CD14-positive monocyte (primary cell): ENCODE data around the gene HSPA5. TPM values are rescaled to one million over a fixed set of nuclear protein-coding genes. Genes with fewer than 3 reads are reported as not detected.
"Not testable (repeated sequence)": the region's sequence is repeated elsewhere in the genome, so short reads cannot be mapped to it uniquely, and the experiment has no call there.

Experiments used
- DNase-seq, 3 donors: peaks; one replicate each; pipeline ENCODE4 v3.0.0-alpha.2; 2011 to 2022
- H2AFZ ChIP-seq: 2 replicates; pipeline ENCODE4 v1.6.0; 2012; ENCODE audit warnings: mild to moderate bottlenecking, low read depth, low read length, inconsistent platforms; ENCODE audit not compliant: insufficient read depth, poor library complexity, severe bottlenecking
- H3K27ac ChIP-seq, 2 donors: 1 replicate in 1 of 2; 2 replicates in 1 of 2; pipeline ENCODE4 v1.5.1; 2012 to 2013; ENCODE audit warnings: low read length in 2 of 2, control low read depth in 1 of 2, inconsistent platforms in 1 of 2, low read depth in 1 of 2, mild to moderate bottlenecking in 1 of 2
- H3K27me3 ChIP-seq, 2 donors: one replicate each; pipeline versions ENCODE4 v1.6.0 to v1.6.1; 2011 to 2013; ENCODE audit warnings: low read length in 2 of 2; ENCODE audit not compliant: control insufficient read depth in 2 of 2, insufficient read depth in 2 of 2
- H3K36me3 ChIP-seq, 2 donors: replicated peaks in 1 of 2; 1 replicate in 1 of 2; 2 replicates in 1 of 2; pipeline versions ENCODE4 v1.5.1 to v1.6.1; 2012 to 2013; ENCODE audit warnings: low read length in 2 of 2, control low read depth in 1 of 2, inconsistent platforms in 1 of 2, mild to moderate bottlenecking in 1 of 2; ENCODE audit not compliant: insufficient read depth in 2 of 2, control insufficient read depth in 1 of 2
- H3K4me1 ChIP-seq, 2 donors: 1 replicate in 1 of 2; 2 replicates in 1 of 2; pipeline versions ENCODE4 v1.5.1 to v1.6.1; 2012 to 2013; ENCODE audit warnings: low read length in 2 of 2, control low read depth in 1 of 2, inconsistent platforms in 1 of 2, mild to moderate bottlenecking in 1 of 2, moderate library complexity in 1 of 2; ENCODE audit not compliant: insufficient read depth in 2 of 2, control insufficient read depth in 1 of 2
- H3K4me2 ChIP-seq: replicated peaks from 2 replicates; pipeline ENCODE3; 2012; ENCODE audit warnings: low read length, moderate library complexity, mild to moderate bottlenecking; ENCODE audit not compliant: poor library complexity, severe bottlenecking; ENCODE audit errors: extremely low read depth
- H3K4me3 ChIP-seq, 3 experiments: fragments of 200-600 bp in 1 of 3; sonication (generic) in 1 of 3; replicated peaks in 1 of 3; 1 replicate in 2 of 3; 2 replicates in 1 of 3; pipeline ENCODE4 v1.5.1; 2011 to 2013; ENCODE audit warnings: low read length in 3 of 3, mild to moderate bottlenecking in 3 of 3, control low read depth in 2 of 3, low read depth in 2 of 3, inconsistent platforms in 1 of 3, moderate library complexity in 1 of 3
- H3K79me2 ChIP-seq: 2 replicates; pipeline ENCODE4 v1.6.0; 2012; ENCODE audit warnings: mild to moderate bottlenecking, control low read depth, inconsistent platforms, low read length, moderate library complexity; ENCODE audit not compliant: insufficient read depth
- H3K9ac ChIP-seq: 2 replicates; pipeline ENCODE4 v1.6.0; 2017; ENCODE audit warnings: low read length, mild to moderate bottlenecking; ENCODE audit not compliant: insufficient read depth, poor library complexity, severe bottlenecking
- H3K9me3 ChIP-seq, 2 donors: replicated peaks in 1 of 2; 1 replicate in 1 of 2; 2 replicates in 1 of 2; pipeline versions ENCODE4 v1.5.1 to v1.6.1; 2012 to 2013; ENCODE audit warnings: low read length in 2 of 2, control low read depth in 1 of 2; ENCODE audit not compliant: control insufficient read depth in 1 of 2, insufficient read depth in 1 of 2
- H4K20me1 ChIP-seq: 2 replicates; pipeline ENCODE4 v1.6.0; 2012; ENCODE audit warnings: mild to moderate bottlenecking, low read length, control low read depth, moderate library complexity; ENCODE audit not compliant: insufficient read depth
- H3K27ac Mint-ChIP-seq, 7 donors: one replicate each; pipeline ENCODE4 v1.8.0; 2020; ENCODE audit warnings: mild to moderate bottlenecking in 7 of 7, mixed read lengths in 7 of 7, moderate library complexity in 6 of 7, inconsistent platforms in 2 of 7
- H3K27me3 Mint-ChIP-seq, 3 donors: one replicate each; pipeline ENCODE4 v1.8.0; 2021 to 2022; ENCODE audit warnings: low read depth in 3 of 3, mild to moderate bottlenecking in 3 of 3, mixed read lengths in 3 of 3, moderate library complexity in 3 of 3, inconsistent platforms in 1 of 3
- H3K36me3 Mint-ChIP-seq, 2 donors: one replicate each; pipeline ENCODE4 v1.8.0; 2020; ENCODE audit warnings: mixed read lengths in 2 of 2, inconsistent platforms in 1 of 2, mild to moderate bottlenecking in 1 of 2
- H3K4me1 Mint-ChIP-seq: one replicate; pipeline ENCODE4 v1.8.0; 2020; ENCODE audit warnings: mild to moderate bottlenecking, mixed read lengths
- H3K4me3 Mint-ChIP-seq, 2 donors: one replicate each; pipeline ENCODE4 v1.8.0; 2020; ENCODE audit warnings: mild to moderate bottlenecking in 2 of 2, mixed read lengths in 2 of 2, moderate library complexity in 1 of 2
- H3K9me3 Mint-ChIP-seq, 7 donors: one replicate each; pipeline ENCODE4 v1.8.0; 2020 to 2022; ENCODE audit warnings: mixed read lengths in 7 of 7, mild to moderate bottlenecking in 6 of 7, moderate library complexity in 6 of 7, inconsistent platforms in 2 of 7
- CTCF ChIP-seq: fragments of 200-600 bp; IDR thresholded peaks from one replicate; pipeline ENCODE4 v1.8.0; 2022; ENCODE audit warnings: antibody characterized with exemption, mild to moderate bottlenecking
- WGBS: methylation state at CpG from one replicate; pipeline ENCODE4 v1.1.5; 2013; ENCODE audit warnings: missing lambda C conversion rate; ENCODE audit not compliant: insufficient coverage; 5-methylcytosine and 5-hydroxymethylcytosine counted together
- intact Hi-C, 2 donors: fragments of 100-400 bp; cut with micrococcal nuclease; formaldehyde crosslinking; loops; one replicate each; pipeline versions ENCODE4 v1.15.0 to v1.15.1; 2023
- polyA minus RNA-seq: library from RNA; depleted of rRNA, polyadenylated mRNA; stranded (reverse); fragments of >200 nt; gene quantifications from 2 replicates; pipeline ENCODE4 v1.2.3, GENCODE V29; 2012
- polyA plus RNA-seq, 3 donors: library from polyadenylated mRNA; depleted of rRNA in 1 of 3; unstranded in 2 of 3; stranded (reverse) in 1 of 3; fragments of 300-500 nt in 2 of 3; fragments of >200 nt in 1 of 3; fragmentation: Illumina TruSeq in 2 of 3; gene quantifications; 1 replicate in 2 of 3; 2 replicates in 1 of 3; pipeline ENCODE4 v1.2.3, GENCODE V29; 2012 to 2021
- total RNA-seq, 12 experiments: library from RNA in 1 of 12; stranded (reverse) in 1 of 12; fragments of 120-200 nt in 1 of 12; gene quantifications; one replicate each; pipeline ENCODE4 v1.2.4 and lab custom pipeline; 2013 to 2026; ENCODE audit warnings: mixed read lengths in 6 of 12, inconsistent platforms in 1 of 12

The HSPA5 gene
- 25.3 TPM for total RNA-seq (2013)
- polyA plus RNA-seq (100 to 1,000 TPM; 105 to 238 (median 156) TPM), polyA minus RNA-seq (42.0 and 72.5 TPM in 2 replicates), total RNA-seq (lab: John Stamatoyannopoulos, UW) (224 to 731 (median 354) reads per million in 11 experiments)

GRCh38 chr9:125241000-125241862, at the start of gene HSPA5:
HSPA5 (minus strand) TSS chr9:125241343; CDS start chr9:125241126, 217 bp downstream.
- no peak for TF ChIP-seq CTCF
- Histone ChIP-seq H2AFZ (peak within 1 kb of the TSS; percentile 91), H4K20me1 (peaks cover 49% of the 10 kb centered on the region), H3K4me1 (peaks cover 40 to 76% of the 10 kb centered on the region in 2 donors), H3K27ac (peak within 1 kb of the TSS; percentile 95 to 99), H3K4me3 (peak within 1 kb of the TSS; percentile 71 to 97 (median 94)), H3K27me3 (no peaks in the 10 kb centered on the region), H3K4me2 (peak within 1 kb of the TSS; percentile 98), H3K79me2 (peaks cover 61% of the 10 kb centered on the region), H3K9ac (peak within 1 kb of the TSS; percentile 99), H3K36me3 (peaks cover 33 to 38% of the 10 kb centered on the region in 2 donors), H3K9me3 (no peaks in the 10 kb centered on the region)
- H3K36me3 Mint-ChIP-seq: peaks cover 41 to 43% of the 10 kb centered on the region in 2 donors
- peaks cover 56% of the 10 kb centered on the region for H3K4me1 Mint-ChIP-seq
- peak within 1 kb of the TSS; percentile 99 for H3K4me3 Mint-ChIP-seq
- peak; percentile 99 to 100 (median 99) for DNase-seq
- H3K9me3 Mint-ChIP-seq: peaks cover 0 to 3% (median 0%) of the 10 kb centered on the region in 7 donors
- no peaks in the 10 kb centered on the region for H3K27me3 Mint-ChIP-seq
- WGBS: under 1% methylated on average over 56 of the region's 59 CpGs
- H3K27ac Mint-ChIP-seq: peak within 1 kb of the TSS; percentile 99 to 100 (median 100)
- intact Hi-C loops: loop anchor here (2.0 to 5.0 kb wide), 3 partner anchors 20 to 54 kb away; partner anchors contain the start of genes GAPVD1 (in 2 of the 2) and PPP6C (in 2 of the 2)

DNA sequence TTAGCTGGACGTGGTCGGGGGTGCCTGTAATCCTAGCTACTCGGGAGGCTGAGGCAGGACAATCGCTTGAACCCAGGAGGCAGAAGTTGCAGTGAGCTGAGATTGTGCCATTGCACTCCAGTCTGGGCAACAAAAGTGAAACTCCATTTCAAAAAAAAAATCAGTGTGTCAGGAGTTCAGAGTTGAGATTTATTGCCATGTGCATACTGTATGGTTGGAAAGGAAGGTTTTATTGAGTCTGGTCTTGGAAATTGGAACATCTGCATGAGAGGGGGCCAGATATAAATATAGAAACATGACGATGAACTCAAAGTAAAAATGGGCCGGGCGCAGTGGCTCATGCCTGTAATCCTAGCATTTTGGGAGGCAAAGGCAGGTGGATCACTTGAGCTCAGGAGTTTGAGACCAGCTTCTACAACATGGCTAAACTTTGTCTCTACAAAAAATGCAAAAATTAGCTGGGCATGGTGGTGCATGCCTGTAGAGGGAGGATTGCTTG, 45.8 kb upstream of the HSPA5 start:
- H3K27me3 Mint-ChIP-seq, H3K9me3 ChIP-seq, H3K4me1 ChIP-seq, H3K4me3 ChIP-seq, H2AFZ ChIP-seq, H3K27ac ChIP-seq, DNase-seq, H3K4me1 Mint-ChIP-seq, H3K9me3 Mint-ChIP-seq, H3K4me3 Mint-ChIP-seq, H3K9ac ChIP-seq, intact Hi-C loops, H3K27me3 ChIP-seq, H3K4me2 ChIP-seq: not testable (repeated sequence)
- peaks cover 97% of the 10 kb centered on the region for H4K20me1 ChIP-seq
- Mint-ChIP-seq H3K36me3 (peaks cover 2 to 13% of the 10 kb centered on the region in 2 donors), H3K27ac (peak overlapping the region in 3 of 7 donors; percentile 38 to 66 (median 61))
- peaks cover 20 to 58% of the 10 kb centered on the region in 2 donors for H3K36me3 ChIP-seq
- 93% methylated on average over 7 of the region's 7 CpGs for WGBS
- H3K79me2 ChIP-seq: peaks cover 97% of the 10 kb centered on the region
